HG02759 (cell line): ENCODE data around the gene PDIA5.
"Not testable (repeated sequence)": the region's sequence is repeated elsewhere in the genome, so short reads cannot be mapped to it uniquely, and the experiment has no call there.

Experiments used
- ATAC-seq: cut with Tn5 transposase; IDR thresholded peaks from one replicate; pipeline ENCODE4 v1.9.1; 2021; ENCODE audit warnings: mild to moderate bottlenecking, moderate library complexity; ENCODE audit not compliant: unreplicated experiment

PDIA5 gene

GRCh38 chr3:123141276-123141675 lies 74.5 kb downstream of the PDIA5 start:
- no peak for ATAC-seq

GRCh38 chr3:123143669-123144411 lies 77.0 kb downstream of the PDIA5 start:
- ATAC-seq: no peak

DNA sequence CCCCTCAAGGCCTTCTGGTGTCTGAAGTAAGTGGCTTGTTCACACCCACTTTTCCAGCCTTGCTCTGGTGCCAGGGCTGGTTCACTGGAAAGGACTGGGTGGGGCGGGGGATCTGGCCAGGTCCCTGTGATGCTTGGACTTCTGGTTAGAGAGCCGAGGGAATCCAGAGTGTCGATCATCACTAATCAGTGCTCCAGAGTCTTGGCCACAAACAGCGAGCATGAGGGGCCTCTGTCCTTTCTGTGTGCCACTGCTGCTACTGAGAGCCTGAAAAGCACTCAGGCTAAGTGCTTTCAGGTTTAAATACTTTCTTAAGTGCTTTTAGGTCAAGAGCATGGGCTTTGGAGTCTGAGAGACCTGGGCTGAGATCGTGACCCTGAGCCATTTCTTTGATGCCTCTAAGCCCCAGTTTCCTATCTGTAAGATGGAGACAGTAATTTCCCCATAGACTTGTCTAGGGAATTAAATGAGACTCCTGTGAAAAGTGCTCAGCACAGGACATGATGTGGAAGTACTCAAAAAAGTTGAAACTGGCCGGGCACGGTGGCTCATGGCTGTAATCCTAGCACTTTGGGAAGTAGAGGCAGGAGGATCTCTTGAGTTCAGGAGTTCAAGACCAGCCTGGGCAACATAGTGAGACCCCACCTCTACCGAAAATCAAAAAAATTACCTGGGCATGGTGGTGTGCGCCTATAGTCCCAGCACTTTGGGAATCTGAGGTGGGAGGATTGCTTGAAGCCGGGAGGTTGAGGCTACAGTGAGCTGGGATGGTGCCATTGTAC lies 81.1 kb downstream of the PDIA5 start:
- ATAC-seq: no peak

GRCh38 chr3:123148772-123149171 lies 81.9 kb downstream of the PDIA5 start:
- no peak for ATAC-seq

GRCh38 chr3:123149525-123149924 lies 82.7 kb downstream of the PDIA5 start:
- ATAC-seq: no peak

DNA sequence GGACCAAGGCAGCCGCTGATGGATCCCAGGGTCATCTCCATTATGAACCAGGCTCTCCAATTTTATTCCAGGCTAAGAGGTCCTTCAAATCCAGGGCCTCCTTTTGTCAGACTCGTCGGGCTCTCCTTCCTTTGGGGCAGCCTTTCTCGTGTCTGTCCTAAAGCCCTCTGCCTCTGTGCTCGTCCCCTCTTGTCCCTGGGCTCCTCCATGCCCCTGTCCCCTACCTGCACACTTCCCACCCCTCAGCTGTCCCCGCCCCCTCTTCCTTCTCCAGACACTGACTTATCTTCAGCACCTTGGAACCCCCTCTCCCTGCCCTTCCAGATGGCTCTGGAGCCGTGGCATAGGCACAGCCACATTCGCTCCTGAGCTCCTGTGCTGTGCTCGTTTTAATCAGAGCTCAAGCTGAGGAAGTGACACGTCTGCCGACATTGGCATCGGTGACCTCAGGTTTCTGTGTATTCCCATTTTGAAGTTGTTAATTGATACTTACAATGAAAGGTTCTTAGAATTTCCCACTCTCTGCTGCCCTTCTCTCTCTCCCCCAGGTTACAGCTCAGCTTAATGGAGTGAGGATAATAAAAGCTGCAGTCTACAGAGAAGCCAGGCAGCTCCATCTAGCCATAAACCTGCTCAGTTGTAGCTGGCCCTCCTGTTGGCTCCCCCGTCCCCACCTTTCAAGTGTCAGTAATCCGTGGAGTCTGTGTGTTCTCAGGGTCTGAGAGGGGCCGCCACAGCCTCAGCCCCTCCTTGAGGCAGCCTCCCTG lies 83.8 kb downstream of the PDIA5 start:
- ATAC-seq: no peak

GRCh38 chr3:123151251-123151705 lies 84.5 kb downstream of the PDIA5 start:
- no peak for ATAC-seq

- not testable (repeated sequence) for ATAC-seq
Measured at GRCh38 chr3:123151853-123152420, 85.1 kb downstream of the PDIA5 start.

- peak; percentile 43 for ATAC-seq
Measured at GRCh38 chr3:123152687-123153086, 85.9 kb downstream of the PDIA5 start.

- ATAC-seq: peak; percentile 87
Measured at GRCh38 chr3:123153125-123154019, 86.5 kb downstream of the PDIA5 start.

- no peak for ATAC-seq
Measured at GRCh38 chr3:123154020-123154985, 87.5 kb downstream of the PDIA5 start.

GRCh38 chr3:123155471-123156011 lies 88.7 kb downstream of the PDIA5 start:
- no peak for ATAC-seq

DNA sequence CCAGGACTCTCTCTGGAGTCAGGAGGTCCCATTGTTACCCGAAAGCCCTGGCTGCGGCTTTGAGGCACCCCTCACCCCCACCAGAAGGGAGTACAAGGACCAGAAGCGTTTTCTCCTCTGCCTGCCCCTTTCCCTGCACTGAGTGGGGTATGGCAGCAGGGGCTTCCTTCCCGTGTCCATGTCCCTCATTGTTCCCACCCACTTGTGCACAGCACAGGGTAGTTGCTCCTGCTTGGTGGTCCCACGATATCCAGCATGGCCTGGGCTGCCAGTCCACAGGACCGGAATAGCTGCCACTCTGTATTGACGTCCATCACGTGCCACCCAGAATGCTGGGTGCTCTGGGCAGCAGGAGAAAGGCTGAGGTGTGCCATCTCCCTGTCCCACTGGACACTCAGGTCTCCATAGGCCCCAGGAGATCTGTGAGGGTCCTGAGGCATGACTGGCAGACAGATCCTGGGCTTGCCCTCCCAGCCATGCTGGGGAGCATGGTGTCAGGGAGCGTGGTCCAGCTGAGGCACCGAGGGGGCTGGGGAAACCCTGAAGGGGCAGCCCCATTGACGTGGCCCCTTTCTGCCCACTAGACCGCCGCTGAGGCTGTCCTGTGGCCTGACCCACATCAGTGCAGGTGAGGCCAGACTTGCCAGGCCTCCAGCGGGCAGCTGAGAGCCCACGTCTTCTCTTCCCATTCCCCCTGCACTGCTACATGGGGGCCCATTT lies 89.6 kb downstream of the PDIA5 start:
- no peak for ATAC-seq

DNA sequence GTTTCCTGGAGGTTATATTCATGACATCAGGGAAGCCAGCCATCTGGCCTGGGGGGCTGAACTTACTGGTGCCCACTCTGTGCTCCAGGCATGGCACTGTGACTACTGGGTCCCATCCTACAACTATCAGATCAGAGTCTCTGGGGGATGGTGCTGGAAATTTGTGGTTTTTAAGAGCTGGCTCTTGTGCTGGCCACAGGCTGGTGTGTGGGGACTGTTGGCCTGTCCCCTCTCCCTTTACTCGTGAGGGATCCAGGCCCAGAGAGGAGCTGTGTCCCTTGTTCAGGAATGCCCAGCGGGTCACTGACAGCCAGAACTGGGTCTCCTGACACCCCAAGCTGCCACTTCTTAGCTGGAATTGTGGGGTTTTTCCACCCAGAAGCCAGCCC lies 90.4 kb downstream of the PDIA5 start:
- ATAC-seq: no peak

- no peak for ATAC-seq
Measured at GRCh38 chr3:123157598-123158287, 90.9 kb downstream of the PDIA5 start.

- ATAC-seq: no peak
Measured at GRCh38 chr3:123158330-123158729, 91.5 kb downstream of the PDIA5 start.

- no peak for ATAC-seq
Measured at GRCh38 chr3:123158899-123159390, 92.1 kb downstream of the PDIA5 start.
